ENCODE results near the gene ST8SIA2. TPM values are rescaled to one million over a fixed set of nuclear protein-coding genes. Genes with fewer than 3 reads are reported as not detected.

The ST8SIA2 gene, protein sequence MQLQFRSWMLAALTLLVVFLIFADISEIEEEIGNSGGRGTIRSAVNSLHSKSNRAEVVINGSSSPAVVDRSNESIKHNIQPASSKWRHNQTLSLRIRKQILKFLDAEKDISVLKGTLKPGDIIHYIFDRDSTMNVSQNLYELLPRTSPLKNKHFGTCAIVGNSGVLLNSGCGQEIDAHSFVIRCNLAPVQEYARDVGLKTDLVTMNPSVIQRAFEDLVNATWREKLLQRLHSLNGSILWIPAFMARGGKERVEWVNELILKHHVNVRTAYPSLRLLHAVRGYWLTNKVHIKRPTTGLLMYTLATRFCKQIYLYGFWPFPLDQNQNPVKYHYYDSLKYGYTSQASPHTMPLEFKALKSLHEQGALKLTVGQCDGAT
- total RNA-seq, result not detected in 2 replicates

DNA sequence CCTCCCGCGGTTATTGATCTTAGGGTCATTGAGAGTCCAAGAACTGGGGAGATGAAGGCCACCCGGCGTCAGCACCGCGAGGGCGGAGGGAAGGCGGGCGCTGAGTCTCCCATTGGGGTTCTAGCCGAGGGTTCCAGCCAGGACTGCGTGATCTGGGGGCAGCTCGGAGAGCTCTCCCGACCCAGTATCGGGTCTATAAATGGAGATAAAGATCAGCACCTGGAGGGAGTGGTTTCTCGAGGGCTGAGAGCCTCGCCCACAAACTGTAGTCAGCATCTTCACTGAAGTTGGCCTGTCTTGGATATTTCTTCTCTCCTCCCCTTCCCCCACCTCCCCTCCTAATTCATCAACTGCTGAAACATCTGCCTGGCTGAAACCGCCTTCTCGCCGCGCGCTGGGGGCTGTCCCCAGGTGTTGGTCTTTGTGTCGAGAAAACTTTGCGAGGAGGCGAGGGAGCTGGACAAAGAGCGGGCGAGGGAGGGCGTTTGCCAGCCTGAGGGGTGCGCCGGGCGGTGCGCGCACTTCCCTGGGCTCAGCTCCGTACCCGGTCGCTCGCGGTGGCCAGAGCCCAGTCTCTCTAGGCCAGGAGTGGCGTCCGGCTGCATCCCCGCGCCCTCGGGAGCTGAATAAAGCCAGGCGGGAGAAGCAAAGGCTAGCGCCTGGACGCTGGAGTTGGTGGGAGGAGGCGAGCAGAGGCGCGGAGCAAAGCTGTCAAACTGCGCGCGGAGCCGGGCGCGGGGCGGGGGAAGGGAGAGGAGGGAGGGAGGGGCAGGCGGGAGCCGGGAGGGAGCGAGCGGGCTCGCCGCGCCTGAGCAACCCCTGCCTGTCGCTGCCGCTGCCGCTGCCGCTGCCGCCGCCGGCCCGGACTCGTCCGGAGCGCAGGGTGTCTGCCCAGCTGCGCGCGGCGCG is at the start of gene ST8SIA2:
Gene ST8SIA2, plus strand, starts transcription at position 811 of the 909 bp plus-strand sequence. CDS start 184 bp downstream, outside the sequence.

Data from endothelial cell of coronary artery (primary cell).